ENCODE results near the gene RFT1. TPM values are rescaled to one million over a fixed set of nuclear protein-coding genes. Genes with fewer than 3 reads are reported as not detected.

Gene RFT1
- polyA plus RNA-seq, 1 donor (not counting 4 experiments of a cell fraction or from before 2014, with no cell fraction given): 34.4 TPM

DNA sequence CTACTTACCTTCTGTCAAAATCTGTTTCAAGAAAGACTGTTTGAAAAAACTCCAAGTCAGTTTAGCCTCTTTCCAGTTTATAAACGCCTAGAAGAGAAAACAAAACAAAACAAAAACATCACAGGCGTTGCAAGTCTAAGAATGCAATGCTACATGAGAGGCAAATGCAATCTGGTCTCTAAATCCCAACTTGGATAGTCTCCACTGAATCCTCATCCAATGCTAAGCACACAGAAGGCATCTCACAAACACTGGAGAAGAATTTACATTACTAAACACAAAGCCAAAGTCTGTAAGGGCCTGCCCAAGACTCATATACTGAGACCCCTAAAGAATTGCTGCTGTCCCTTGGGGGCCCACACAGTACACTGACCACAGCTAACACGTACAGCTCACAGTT, 18.4 kb downstream of the RFT1 start:
- dilution Hi-C loops (cut with MboI; ENCODE audit: extremely low pct_ligation_motif_present, low sequenced_read_pairs): no loop called here
- Histone ChIP-seq H3K27me3 (ENCODE audit: control insufficient read depth, extremely low read depth, insufficient read depth, low read length) (no peaks in the 10 kb centered on the region), H3K36me3 (ENCODE audit: control insufficient read depth in 2 of 2, extremely low read depth in 1 of 2, insufficient read depth in 2 of 2, low read length in 2 of 2) (peaks cover 4 to 11% of the 10 kb centered on the region in 2 experiments), H3K27ac (ENCODE audit: control insufficient read depth, insufficient read depth, low read length) (no peak overlapping the region), H2AFZ (ENCODE audit: control insufficient read depth, low read length) (no peak overlapping the region), H3K4me2 (ENCODE audit: control insufficient read depth, extremely low read depth, insufficient read depth, low read depth, low read length) (no peak overlapping the region), H4K20me1 (ENCODE audit: control insufficient read depth, extremely low read depth, insufficient read depth, low read length) (peaks cover 2% of the 10 kb centered on the region), H3K79me2 (ENCODE audit: control insufficient read depth, insufficient read depth, low read length) (no peaks in the 10 kb centered on the region), H3K9me3 (ENCODE audit: control insufficient read depth, low read depth, low read length) (no peaks in the 10 kb centered on the region), H3K4me3 (ENCODE audit: control insufficient read depth in 2 of 3, extremely low read depth in 1 of 3, insufficient read depth in 2 of 3, low read depth in 1 of 3, low read length in 3 of 3) (no peak overlapping the region), H3K9me1 (ENCODE audit: control insufficient read depth, extremely low read depth, insufficient read depth, low read length) (no peaks in the 10 kb centered on the region), H3K9ac (ENCODE audit: control insufficient read depth, extremely low read depth, insufficient read depth, low read length) (no peak overlapping the region), H3K4me1 (ENCODE audit: control insufficient read depth, extremely low read depth, insufficient read depth, low read length) (peaks cover 39% of the 10 kb centered on the region)
- TF ChIP-seq EZH2 (IDR thresholded peaks at IDR 0.05; ENCODE audit: low read length): no peak
- TF ChIP-seq, protein P1, sequence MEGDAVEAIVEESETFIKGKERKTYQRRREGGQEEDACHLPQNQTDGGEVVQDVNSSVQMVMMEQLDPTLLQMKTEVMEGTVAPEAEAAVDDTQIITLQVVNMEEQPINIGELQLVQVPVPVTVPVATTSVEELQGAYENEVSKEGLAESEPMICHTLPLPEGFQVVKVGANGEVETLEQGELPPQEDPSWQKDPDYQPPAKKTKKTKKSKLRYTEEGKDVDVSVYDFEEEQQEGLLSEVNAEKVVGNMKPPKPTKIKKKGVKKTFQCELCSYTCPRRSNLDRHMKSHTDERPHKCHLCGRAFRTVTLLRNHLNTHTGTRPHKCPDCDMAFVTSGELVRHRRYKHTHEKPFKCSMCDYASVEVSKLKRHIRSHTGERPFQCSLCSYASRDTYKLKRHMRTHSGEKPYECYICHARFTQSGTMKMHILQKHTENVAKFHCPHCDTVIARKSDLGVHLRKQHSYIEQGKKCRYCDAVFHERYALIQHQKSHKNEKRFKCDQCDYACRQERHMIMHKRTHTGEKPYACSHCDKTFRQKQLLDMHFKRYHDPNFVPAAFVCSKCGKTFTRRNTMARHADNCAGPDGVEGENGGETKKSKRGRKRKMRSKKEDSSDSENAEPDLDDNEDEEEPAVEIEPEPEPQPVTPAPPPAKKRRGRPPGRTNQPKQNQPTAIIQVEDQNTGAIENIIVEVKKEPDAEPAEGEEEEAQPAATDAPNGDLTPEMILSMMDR (optimal IDR thresholded peaks at IDR 0.05 in 1 of 3, IDR thresholded peaks at IDR 0.05 in 1 of 3, conservative IDR thresholded peaks at IDR 0.05 in 1 of 3; ENCODE audit: extremely low read depth in 1 of 3, insufficient read depth in 2 of 3, low read length in 3 of 3): no peak
- no peak for DNase-seq (ENCODE audit: low read depth, low spot score)
- FAIRE-seq: no peak

DNA sequence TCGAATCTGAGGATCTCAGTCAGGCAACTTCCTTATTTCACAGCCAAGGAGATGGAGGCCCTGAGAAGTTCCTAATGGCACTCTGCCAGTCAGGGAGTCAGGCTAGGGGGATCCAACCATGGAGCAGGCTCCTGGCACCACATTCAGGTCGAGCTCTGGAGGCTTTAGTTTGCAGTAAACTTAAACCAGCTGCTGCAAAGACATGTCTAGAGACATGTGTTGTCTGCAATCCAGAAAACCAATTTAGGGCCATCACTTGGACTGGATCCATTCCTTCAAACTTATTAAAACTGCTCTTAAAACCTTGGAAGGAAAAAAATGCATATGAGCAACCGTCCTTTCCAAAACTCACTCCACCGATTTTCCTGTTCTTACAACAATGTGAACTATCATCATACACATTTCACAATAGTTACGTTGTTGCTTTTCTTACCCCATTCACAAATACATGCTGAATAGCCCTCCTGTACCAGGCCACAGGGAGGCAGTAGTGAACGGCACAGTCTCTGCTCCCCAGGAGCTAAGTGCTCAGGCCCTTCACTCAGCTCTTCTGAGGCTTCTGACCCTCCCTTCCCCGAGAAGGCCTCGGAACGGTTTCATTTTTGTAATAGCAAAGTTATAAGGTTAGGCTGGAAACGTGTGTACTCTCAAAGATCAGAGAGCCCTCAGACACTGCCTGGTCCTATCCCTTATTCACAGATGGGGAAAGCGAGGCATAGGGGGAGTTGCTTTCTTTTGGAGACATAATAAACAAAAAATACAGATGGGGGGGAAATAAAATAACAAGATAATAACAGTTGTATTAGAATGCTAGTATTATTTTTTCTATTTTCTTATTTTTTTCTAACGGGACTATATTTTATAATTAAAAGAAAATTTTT, 20.1 kb downstream of the RFT1 start:
- Histone ChIP-seq H3K79me2 (ENCODE audit: control insufficient read depth, insufficient read depth, low read length) (no peaks in the 10 kb centered on the region), H3K27ac (ENCODE audit: control insufficient read depth, insufficient read depth, low read length) (peak overlapping the region; percentile 51), H3K9ac (ENCODE audit: control insufficient read depth, extremely low read depth, insufficient read depth, low read length) (no peak overlapping the region), H4K20me1 (ENCODE audit: control insufficient read depth, extremely low read depth, insufficient read depth, low read length) (peaks cover 2% of the 10 kb centered on the region), H3K36me3 (ENCODE audit: control insufficient read depth in 2 of 2, extremely low read depth in 1 of 2, insufficient read depth in 2 of 2, low read length in 2 of 2) (peaks cover 3 to 6% of the 10 kb centered on the region in 2 experiments), H3K27me3 (ENCODE audit: control insufficient read depth, extremely low read depth, insufficient read depth, low read length) (no peaks in the 10 kb centered on the region), H3K9me3 (ENCODE audit: control insufficient read depth, low read depth, low read length) (no peaks in the 10 kb centered on the region), H3K4me1 (ENCODE audit: control insufficient read depth, extremely low read depth, insufficient read depth, low read length) (peaks cover 36% of the 10 kb centered on the region), H3K4me3 (ENCODE audit: control insufficient read depth in 2 of 3, extremely low read depth in 1 of 3, insufficient read depth in 2 of 3, low read depth in 1 of 3, low read length in 3 of 3) (no peak overlapping the region), H3K4me2 (ENCODE audit: control insufficient read depth, extremely low read depth, insufficient read depth, low read depth, low read length) (peak overlapping the region; percentile 4), H3K9me1 (ENCODE audit: control insufficient read depth, extremely low read depth, insufficient read depth, low read length) (no peaks in the 10 kb centered on the region), H2AFZ (ENCODE audit: control insufficient read depth, low read length) (no peak overlapping the region)
- no peak for TF ChIP-seq EZH2 (IDR thresholded peaks at IDR 0.05; ENCODE audit: low read length)
- TF ChIP-seq, protein P1 (optimal IDR thresholded peaks at IDR 0.05 in 1 of 3, IDR thresholded peaks at IDR 0.05 in 1 of 3, conservative IDR thresholded peaks at IDR 0.05 in 1 of 3; ENCODE audit: extremely low read depth in 1 of 3, insufficient read depth in 2 of 3, low read length in 3 of 3): peak; percentile 81 to 95 (median 85)
- dilution Hi-C loops (cut with MboI; ENCODE audit: extremely low pct_ligation_motif_present, low sequenced_read_pairs): no loop called here
- peak; percentile 83 for FAIRE-seq
- DNase-seq (ENCODE audit: low read depth, low spot score): no peak

Measured in keratinocyte (primary cell).